Parathyroid adenoma (tissue), 2 donors: ENCODE results near the gene WWOX.

Experiments used
- H2AFZ ChIP-seq: fragments of 300-600 bp; sonication (generic); one replicate; pipeline ENCODE4 v1.7.0; 2017; ENCODE audit warnings: antibody characterized with exemption, mild to moderate bottlenecking
- H3K27ac ChIP-seq: fragments of 300-600 bp; sonication (generic); one replicate; pipeline ENCODE4 v1.7.0; 2017
- H3K27me3 ChIP-seq: fragments of 300-600 bp; sonication (generic); one replicate; pipeline ENCODE4 v1.7.0; 2017; ENCODE audit warnings: low read length; ENCODE audit not compliant: control insufficient read depth, insufficient read depth
- H3K36me3 ChIP-seq: fragments of 300-600 bp; sonication (generic); one replicate; pipeline ENCODE4 v1.7.0; 2017; ENCODE audit warnings: low read length; ENCODE audit not compliant: control insufficient read depth, insufficient read depth
- H3K4me1 ChIP-seq: fragments of 300-600 bp; sonication (generic); one replicate; pipeline ENCODE4 v1.7.0; 2017; ENCODE audit warnings: control low read depth
- H3K4me2 ChIP-seq: fragments of 300-600 bp; sonication (generic); one replicate; pipeline ENCODE4 v1.7.0; 2017; ENCODE audit warnings: low read length
- H3K4me3 ChIP-seq: fragments of 300-600 bp; sonication (generic); one replicate; pipeline ENCODE4 v1.7.0; 2017; ENCODE audit warnings: low read depth, low read length
- H3K79me2 ChIP-seq: fragments of 300-600 bp; sonication (generic); one replicate; pipeline ENCODE4 v1.7.0; 2017; ENCODE audit warnings: control low read depth
- H3K9ac ChIP-seq: fragments of 300-600 bp; sonication (generic); one replicate; pipeline ENCODE4 v1.7.0; 2017; ENCODE audit warnings: mild to moderate bottlenecking
- H3K9me3 ChIP-seq: fragments of 300-600 bp; sonication (generic); one replicate; pipeline ENCODE4 v1.7.0; 2017; ENCODE audit warnings: low read length; ENCODE audit not compliant: control insufficient read depth
- TF ChIP-seq, protein P1 (sequence below): fragments of 300-600 bp; sonication (generic); IDR thresholded peaks from one replicate; pipeline ENCODE4 v1.7.0; 2017; ENCODE audit warnings: antibody characterized with exemption, mild to moderate bottlenecking
- donor health status: primary hyperparathyroidism.

Gene WWOX

DNA sequence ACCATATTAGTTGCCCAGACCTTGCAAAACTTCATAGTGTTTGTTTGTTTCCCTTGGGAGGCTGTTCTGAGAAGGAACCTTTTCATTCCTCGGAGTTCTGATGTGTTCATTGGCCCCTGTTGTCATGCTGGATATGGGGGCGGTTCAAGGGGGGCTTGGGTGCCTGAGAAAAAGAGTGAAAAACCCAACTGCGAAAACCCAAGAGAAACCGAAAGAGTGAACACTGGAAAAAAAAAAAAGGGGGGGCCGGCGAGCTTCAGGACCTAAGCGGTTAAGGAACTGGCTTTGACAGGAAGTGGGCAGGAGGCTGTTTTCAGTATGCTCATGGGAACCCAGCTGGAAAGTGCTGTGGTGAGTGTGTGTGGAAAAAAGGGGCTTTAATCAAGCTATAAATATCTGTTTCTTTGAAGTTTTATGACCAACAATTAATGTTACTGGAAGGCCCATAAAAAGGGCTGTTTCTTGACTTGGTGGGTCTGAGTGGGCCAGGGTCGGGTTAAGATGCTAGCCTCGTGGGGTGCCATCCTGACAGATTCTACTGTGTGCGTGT is 990.4 kb downstream of the WWOX start:
- Histone ChIP-seq H3K4me1 (no peaks in the 10 kb centered on the region), H3K9me3 (no peaks in the 10 kb centered on the region), H3K9ac (no peak overlapping the region), H3K27me3 (no peaks in the 10 kb centered on the region), H3K4me3 (no peak overlapping the region), H3K36me3 (no peaks in the 10 kb centered on the region), H3K27ac (no peak overlapping the region), H3K79me2 (no peaks in the 10 kb centered on the region), H2AFZ (no peak overlapping the region), H3K4me2 (no peak overlapping the region)
- TF ChIP-seq, protein P1, sequence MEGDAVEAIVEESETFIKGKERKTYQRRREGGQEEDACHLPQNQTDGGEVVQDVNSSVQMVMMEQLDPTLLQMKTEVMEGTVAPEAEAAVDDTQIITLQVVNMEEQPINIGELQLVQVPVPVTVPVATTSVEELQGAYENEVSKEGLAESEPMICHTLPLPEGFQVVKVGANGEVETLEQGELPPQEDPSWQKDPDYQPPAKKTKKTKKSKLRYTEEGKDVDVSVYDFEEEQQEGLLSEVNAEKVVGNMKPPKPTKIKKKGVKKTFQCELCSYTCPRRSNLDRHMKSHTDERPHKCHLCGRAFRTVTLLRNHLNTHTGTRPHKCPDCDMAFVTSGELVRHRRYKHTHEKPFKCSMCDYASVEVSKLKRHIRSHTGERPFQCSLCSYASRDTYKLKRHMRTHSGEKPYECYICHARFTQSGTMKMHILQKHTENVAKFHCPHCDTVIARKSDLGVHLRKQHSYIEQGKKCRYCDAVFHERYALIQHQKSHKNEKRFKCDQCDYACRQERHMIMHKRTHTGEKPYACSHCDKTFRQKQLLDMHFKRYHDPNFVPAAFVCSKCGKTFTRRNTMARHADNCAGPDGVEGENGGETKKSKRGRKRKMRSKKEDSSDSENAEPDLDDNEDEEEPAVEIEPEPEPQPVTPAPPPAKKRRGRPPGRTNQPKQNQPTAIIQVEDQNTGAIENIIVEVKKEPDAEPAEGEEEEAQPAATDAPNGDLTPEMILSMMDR: no peak

DNA sequence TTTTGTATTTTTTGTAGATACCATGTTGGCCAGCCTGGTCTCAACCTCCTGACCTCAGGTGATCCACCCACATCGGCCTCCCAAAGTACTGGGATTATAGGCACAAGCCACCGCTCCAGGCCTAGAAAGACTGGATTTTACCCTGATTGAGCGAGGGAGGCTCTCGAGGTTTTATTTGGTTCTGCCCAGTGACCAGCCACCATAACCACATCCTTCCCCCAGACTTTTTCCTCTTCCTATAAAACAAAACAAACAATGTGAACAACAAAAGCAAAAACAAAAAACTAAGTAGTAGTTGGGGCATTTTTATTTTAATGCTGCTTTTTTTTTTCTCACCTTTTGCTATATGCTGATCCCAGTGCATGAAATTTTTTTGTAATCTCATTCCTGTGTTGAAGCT is 991.5 kb downstream of the WWOX start:
- H3K9ac ChIP-seq: no peak overlapping the region
- TF ChIP-seq, protein P1: no peak
- no peak overlapping the region for H2AFZ ChIP-seq
- no peak overlapping the region for H3K4me3 ChIP-seq
- no peaks in the 10 kb centered on the region for H3K4me1 ChIP-seq
- no peaks in the 10 kb centered on the region for H3K79me2 ChIP-seq
- no peaks in the 10 kb centered on the region for H3K36me3 ChIP-seq
- H3K27ac ChIP-seq: no peak overlapping the region
- H3K4me2 ChIP-seq: no peak overlapping the region
- no peaks in the 10 kb centered on the region for H3K27me3 ChIP-seq
- H3K9me3 ChIP-seq: no peaks in the 10 kb centered on the region

GRCh38 chr16:79092846-79093245 is 993.4 kb downstream of the WWOX start:
- H3K4me1 ChIP-seq: no peaks in the 10 kb centered on the region
- H3K9ac ChIP-seq: no peak overlapping the region
- H3K79me2 ChIP-seq: no peaks in the 10 kb centered on the region
- H3K36me3 ChIP-seq: no peaks in the 10 kb centered on the region
- H3K4me3 ChIP-seq: no peak overlapping the region
- no peak overlapping the region for H3K4me2 ChIP-seq
- H3K27me3 ChIP-seq: no peaks in the 10 kb centered on the region
- no peak overlapping the region for H3K27ac ChIP-seq
- TF ChIP-seq, protein P1: no peak
- H3K9me3 ChIP-seq: no peaks in the 10 kb centered on the region
- H2AFZ ChIP-seq: no peak overlapping the region

- TF ChIP-seq, protein P1: no peak
- Histone ChIP-seq H3K36me3 (no peaks in the 10 kb centered on the region), H3K27ac (no peak overlapping the region), H3K4me3 (no peak overlapping the region), H2AFZ (no peak overlapping the region), H3K79me2 (no peaks in the 10 kb centered on the region), H3K4me1 (no peaks in the 10 kb centered on the region), H3K9me3 (no peaks in the 10 kb centered on the region), H3K4me2 (no peak overlapping the region), H3K9ac (no peak overlapping the region), H3K27me3 (no peaks in the 10 kb centered on the region)
Measured at GRCh38 chr16:79093554-79093967, 994.1 kb downstream of the WWOX start.

- Histone ChIP-seq H3K27ac (no peak overlapping the region), H3K4me2 (no peak overlapping the region), H3K27me3 (no peaks in the 10 kb centered on the region), H3K79me2 (no peaks in the 10 kb centered on the region), H3K9ac (no peak overlapping the region), H2AFZ (no peak overlapping the region), H3K9me3 (no peaks in the 10 kb centered on the region), H3K4me1 (no peaks in the 10 kb centered on the region), H3K36me3 (no peaks in the 10 kb centered on the region), H3K4me3 (no peak overlapping the region)
- TF ChIP-seq, protein P1: no peak
Measured at GRCh38 chr16:79096246-79096645, 996.8 kb downstream of the WWOX start.
